RWPE2 (cell line): ENCODE results near the gene ANGEL1.
A peak's percentile ranks its signal among the peaks of the same experiment; 100 is the strongest.

Source experiments
- ATAC-seq: fragments of 200-7000 bp; cut with Tn5 transposase; 3 replicates; pipeline ENCODE4 v1.9.1; 2021; ENCODE audit warnings: low read depth
- DNase-seq: peaks from one replicate; pipeline ENCODE4 v3.0.0-alpha.2; 2020; ENCODE audit warnings: low spot score
- H3K27ac ChIP-seq: fragments of 450-650 bp; 2 replicates; pipeline ENCODE4 v1.5.1; 2017; ENCODE audit warnings: mild to moderate bottlenecking; ENCODE audit not compliant: poor library complexity, severe bottlenecking
- H3K27me3 ChIP-seq: fragments of 250-450 bp; sonication (Bioruptor Pico); 2 replicates; pipeline ENCODE4 v1.5.1; 2021; ENCODE audit warnings: mild to moderate bottlenecking, moderate library complexity; ENCODE audit not compliant: insufficient read depth, poor library complexity, severe bottlenecking
- H3K36me3 ChIP-seq: fragments of 250-450 bp; sonication (Bioruptor Pico); 2 replicates; pipeline ENCODE4 v1.5.1; 2020; ENCODE audit warnings: low read depth, mild to moderate bottlenecking, moderate library complexity
- H3K4me1 ChIP-seq: fragments of 250-450 bp; sonication (Bioruptor Pico); 2 replicates; pipeline ENCODE4 v1.5.1; 2021; ENCODE audit warnings: mild to moderate bottlenecking, moderate library complexity; ENCODE audit not compliant: insufficient read depth, poor library complexity, severe bottlenecking
- H3K4me3 ChIP-seq: fragments of 250-450 bp; sonication (Bioruptor Pico); 2 replicates; pipeline ENCODE4 v1.5.1; 2021; ENCODE audit warnings: mild to moderate bottlenecking, moderate library complexity; ENCODE audit not compliant: severe bottlenecking
- H3K9me3 ChIP-seq: fragments of 250-450 bp; sonication (Bioruptor Pico); 2 replicates; pipeline ENCODE4 v1.5.1; 2021; ENCODE audit warnings: mild to moderate bottlenecking, moderate library complexity; ENCODE audit not compliant: severe bottlenecking
- TF ChIP-seq, protein P1 (sequence below): fragments of 450-650 bp; IDR thresholded peaks from one replicate; pipeline ENCODE4 v1.5.1; 2017; ENCODE audit warnings: mild to moderate bottlenecking, moderate library complexity; ENCODE audit not compliant: poor library complexity, severe bottlenecking

ANGEL1 gene

GRCh38 chr14:76771437-76771980, 41.2 kb downstream of the ANGEL1 start:
- Histone ChIP-seq H3K27ac (no peak overlapping the region), H3K36me3 (no peaks in the 10 kb centered on the region), H3K4me3 (no peak overlapping the region), H3K9me3 (no peaks in the 10 kb centered on the region), H3K4me1 (peaks cover 7% of the 10 kb centered on the region), H3K27me3 (no peaks in the 10 kb centered on the region)
- DNase-seq (peak; percentile 38), ATAC-seq (no peak)
- TF ChIP-seq, protein P1, sequence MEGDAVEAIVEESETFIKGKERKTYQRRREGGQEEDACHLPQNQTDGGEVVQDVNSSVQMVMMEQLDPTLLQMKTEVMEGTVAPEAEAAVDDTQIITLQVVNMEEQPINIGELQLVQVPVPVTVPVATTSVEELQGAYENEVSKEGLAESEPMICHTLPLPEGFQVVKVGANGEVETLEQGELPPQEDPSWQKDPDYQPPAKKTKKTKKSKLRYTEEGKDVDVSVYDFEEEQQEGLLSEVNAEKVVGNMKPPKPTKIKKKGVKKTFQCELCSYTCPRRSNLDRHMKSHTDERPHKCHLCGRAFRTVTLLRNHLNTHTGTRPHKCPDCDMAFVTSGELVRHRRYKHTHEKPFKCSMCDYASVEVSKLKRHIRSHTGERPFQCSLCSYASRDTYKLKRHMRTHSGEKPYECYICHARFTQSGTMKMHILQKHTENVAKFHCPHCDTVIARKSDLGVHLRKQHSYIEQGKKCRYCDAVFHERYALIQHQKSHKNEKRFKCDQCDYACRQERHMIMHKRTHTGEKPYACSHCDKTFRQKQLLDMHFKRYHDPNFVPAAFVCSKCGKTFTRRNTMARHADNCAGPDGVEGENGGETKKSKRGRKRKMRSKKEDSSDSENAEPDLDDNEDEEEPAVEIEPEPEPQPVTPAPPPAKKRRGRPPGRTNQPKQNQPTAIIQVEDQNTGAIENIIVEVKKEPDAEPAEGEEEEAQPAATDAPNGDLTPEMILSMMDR, result no peak

DNA sequence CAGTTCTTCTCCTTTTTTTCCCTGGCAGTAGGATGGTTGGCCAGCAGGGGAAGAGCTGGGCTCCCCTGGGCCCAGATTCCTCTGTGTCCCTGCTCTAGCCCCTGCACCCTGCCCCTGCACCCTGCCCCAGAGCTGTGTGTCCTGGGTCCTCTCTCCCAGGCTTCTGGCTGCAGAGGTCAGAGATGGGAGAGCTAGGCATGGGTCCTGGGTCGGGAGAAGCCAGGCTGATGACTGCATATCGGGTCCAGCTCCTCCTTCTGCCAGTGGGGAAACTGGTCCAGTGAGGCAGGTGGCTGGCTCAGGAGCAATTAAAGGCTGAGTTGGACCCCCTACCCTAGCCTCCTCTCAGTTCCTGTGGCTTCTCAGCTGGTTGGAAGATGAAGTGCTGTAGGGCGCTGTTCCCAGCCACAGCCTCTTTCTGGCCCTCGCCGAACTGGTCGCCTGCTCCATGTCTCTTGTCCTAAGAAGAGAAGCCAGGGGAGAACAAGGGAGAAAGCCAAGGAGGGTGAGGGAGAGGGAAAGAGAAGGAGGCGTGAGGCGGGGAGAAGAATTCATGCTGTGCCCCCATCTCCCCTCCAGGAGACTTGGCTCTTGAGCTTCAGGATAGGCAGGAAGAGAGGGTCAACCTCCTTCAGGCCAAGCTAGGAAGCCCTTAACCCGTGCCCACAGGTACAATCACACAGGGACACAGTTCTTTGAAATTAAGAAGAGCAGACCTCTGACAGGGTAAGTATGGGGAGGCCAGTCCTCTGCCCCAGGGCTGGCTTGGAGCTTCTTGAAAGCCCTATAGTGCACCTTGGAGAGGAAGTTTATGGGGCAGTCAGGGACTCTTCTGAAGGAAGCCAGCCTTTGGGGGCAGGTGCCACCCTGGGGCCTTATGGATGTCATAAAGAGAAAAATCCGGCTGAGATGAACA, 41.9 kb downstream of the ANGEL1 start:
- no peak overlapping the region for H3K4me3 ChIP-seq
- H3K4me1 ChIP-seq, result peaks cover 7% of the 10 kb centered on the region
- TF ChIP-seq, protein P1, result no peak
- H3K9me3 ChIP-seq, result no peaks in the 10 kb centered on the region
- no peaks in the 10 kb centered on the region for H3K36me3 ChIP-seq
- H3K27ac ChIP-seq, result no peak overlapping the region
- DNase-seq (peak; percentile 42), ATAC-seq (no peak)
- no peaks in the 10 kb centered on the region for H3K27me3 ChIP-seq

DNA sequence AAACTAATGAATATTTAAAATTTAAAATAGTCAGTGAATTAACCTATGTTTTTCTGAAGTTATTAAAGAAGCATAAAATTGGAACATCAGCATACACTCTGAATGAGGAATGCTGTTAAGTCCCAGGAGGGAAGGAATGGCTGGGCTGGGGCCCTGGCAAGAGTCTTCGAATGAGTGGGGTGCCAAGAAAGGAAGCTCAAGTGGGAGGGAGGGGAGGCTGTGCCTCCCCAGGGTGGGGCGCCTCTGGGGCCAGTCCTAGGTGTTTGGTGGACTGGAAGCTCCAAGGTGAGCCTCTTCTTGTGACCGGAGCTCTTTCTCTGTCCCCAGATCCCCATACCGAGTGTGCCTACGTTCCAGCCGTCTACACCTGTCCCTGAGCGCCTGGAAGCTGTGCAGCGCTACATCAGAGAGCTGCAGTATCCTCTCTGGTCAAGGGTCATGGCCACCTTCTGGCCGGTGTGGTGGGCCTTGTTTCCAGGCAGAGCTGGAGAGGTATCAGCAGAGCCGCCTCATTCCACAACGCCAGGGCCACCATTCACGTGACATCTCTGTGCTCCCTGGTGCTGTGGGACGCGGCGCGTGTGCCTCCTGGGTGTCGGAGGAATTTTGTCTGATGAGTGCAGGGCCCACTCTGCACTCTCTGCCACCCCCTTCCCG, 42.9 kb downstream of the ANGEL1 start:
- ATAC-seq (no peak), DNase-seq (peak; percentile 52)
- Histone ChIP-seq H3K9me3 (no peaks in the 10 kb centered on the region), H3K27ac (no peak overlapping the region), H3K27me3 (no peaks in the 10 kb centered on the region), H3K4me1 (peaks cover 7% of the 10 kb centered on the region), H3K4me3 (no peak overlapping the region), H3K36me3 (no peaks in the 10 kb centered on the region)
- TF ChIP-seq, protein P1, result no peak

GRCh38 chr14:76768671-76769500, 43.8 kb downstream of the ANGEL1 start:
- H3K4me1 ChIP-seq, result peaks cover 7% of the 10 kb centered on the region
- H3K36me3 ChIP-seq, result no peaks in the 10 kb centered on the region
- H3K27ac ChIP-seq, result no peak overlapping the region
- H3K9me3 ChIP-seq, result no peaks in the 10 kb centered on the region
- TF ChIP-seq, protein P1, result no peak
- DNase-seq (peak; percentile 48), ATAC-seq (no peak)
- H3K4me3 ChIP-seq, result no peak overlapping the region
- no peaks in the 10 kb centered on the region for H3K27me3 ChIP-seq
